ENCODE data around the gene DLL3.

DLL3 gene

DNA sequence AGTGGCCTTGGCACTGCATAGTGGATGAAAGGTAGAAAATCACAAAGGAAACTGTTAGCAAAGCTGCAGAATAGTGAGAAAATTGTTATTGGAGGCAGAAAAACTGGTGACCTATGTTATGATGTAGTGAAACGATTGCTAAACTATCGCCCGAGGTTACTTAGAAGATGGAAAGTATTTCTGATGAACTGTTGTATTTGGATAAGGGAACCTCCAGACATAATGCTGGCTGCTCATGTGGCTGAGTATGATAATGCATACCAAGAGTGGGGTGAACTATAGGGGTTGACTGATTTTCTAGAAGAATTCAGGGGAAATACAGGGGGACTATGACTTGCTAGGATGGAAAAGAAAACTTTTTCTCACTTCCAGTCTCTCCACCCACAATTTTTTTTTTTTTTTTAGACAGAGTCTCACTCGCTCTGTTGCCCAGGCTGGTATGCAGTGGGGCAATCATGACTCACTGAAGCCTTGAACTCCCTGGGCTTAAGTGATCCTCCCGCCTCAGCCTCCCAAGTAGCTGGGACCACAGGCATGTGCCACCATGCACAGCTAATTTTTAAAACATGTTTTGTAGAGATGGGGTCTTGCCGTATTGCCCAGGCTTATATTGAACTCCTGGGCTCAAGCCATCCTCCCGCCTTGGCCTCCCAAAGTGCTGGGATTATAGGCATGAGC lies 45.6 kb downstream of the DLL3 start:
- no peak for TF ChIP-seq CSDC2 (CRISPR knock-in tag; IDR thresholded peaks at IDR 0.05)
- no peak for TF ChIP-seq ISL1 (CRISPR knock-in tag; IDR thresholded peaks at IDR 0.05)
- no peak for TF ChIP-seq TCF4 (CRISPR knock-in tag; IDR thresholded peaks at IDR 0.05; ENCODE audit: borderline replicate concordance)
- TF ChIP-seq RARB (CRISPR knock-in tag; IDR thresholded peaks at IDR 0.05) = no peak
- no peak for TF ChIP-seq OSR1 (CRISPR knock-in tag; IDR thresholded peaks at IDR 0.05)
- no peak for TF ChIP-seq PPARA (CRISPR knock-in tag; IDR thresholded peaks at IDR 0.05; ENCODE audit: borderline replicate concordance)
- TF ChIP-seq, protein P1, sequence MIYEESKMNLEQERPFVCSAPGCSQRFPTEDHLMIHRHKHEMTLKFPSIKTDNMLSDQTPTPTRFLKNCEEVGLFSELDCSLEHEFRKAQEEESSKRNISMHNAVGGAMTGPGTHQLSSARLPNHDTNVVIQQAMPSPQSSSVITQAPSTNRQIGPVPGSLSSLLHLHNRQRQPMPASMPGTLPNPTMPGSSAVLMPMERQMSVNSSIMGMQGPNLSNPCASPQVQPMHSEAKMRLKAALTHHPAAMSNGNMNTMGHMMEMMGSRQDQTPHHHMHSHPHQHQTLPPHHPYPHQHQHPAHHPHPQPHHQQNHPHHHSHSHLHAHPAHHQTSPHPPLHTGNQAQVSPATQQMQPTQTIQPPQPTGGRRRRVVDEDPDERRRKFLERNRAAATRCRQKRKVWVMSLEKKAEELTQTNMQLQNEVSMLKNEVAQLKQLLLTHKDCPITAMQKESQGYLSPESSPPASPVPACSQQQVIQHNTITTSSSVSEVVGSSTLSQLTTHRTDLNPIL (CRISPR knock-in tag; IDR thresholded peaks at IDR 0.05; ENCODE audit: low read depth) = no peak
- no peak for TF ChIP-seq GLIS3 (CRISPR knock-in tag; IDR thresholded peaks at IDR 0.05)
- no peak for TF ChIP-seq BACH2 (CRISPR knock-in tag; IDR thresholded peaks at IDR 0.05; ENCODE audit: borderline replicate concordance)
- no peak for TF ChIP-seq ZNF565 (CRISPR knock-in tag; conservative IDR thresholded peaks at IDR 0.05; ENCODE audit: low read depth)
- TF ChIP-seq, protein P2, sequence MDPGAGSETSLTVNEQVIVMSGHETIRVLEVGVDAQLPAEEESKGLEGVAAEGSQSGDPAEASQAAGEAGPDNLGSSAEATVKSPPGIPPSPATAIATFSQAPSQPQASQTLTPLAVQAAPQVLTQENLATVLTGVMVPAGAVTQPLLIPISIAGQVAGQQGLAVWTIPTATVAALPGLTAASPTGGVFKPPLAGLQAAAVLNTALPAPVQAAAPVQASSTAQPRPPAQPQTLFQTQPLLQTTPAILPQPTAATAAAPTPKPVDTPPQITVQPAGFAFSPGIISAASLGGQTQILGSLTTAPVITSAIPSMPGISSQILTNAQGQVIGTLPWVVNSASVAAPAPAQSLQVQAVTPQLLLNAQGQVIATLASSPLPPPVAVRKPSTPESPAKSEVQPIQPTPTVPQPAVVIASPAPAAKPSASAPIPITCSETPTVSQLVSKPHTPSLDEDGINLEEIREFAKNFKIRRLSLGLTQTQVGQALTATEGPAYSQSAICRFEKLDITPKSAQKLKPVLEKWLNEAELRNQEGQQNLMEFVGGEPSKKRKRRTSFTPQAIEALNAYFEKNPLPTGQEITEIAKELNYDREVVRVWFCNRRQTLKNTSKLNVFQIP (CRISPR knock-in tag; IDR thresholded peaks at IDR 0.05; ENCODE audit: borderline replicate concordance, low read depth) = no peak
- TF ChIP-seq, protein P3, sequence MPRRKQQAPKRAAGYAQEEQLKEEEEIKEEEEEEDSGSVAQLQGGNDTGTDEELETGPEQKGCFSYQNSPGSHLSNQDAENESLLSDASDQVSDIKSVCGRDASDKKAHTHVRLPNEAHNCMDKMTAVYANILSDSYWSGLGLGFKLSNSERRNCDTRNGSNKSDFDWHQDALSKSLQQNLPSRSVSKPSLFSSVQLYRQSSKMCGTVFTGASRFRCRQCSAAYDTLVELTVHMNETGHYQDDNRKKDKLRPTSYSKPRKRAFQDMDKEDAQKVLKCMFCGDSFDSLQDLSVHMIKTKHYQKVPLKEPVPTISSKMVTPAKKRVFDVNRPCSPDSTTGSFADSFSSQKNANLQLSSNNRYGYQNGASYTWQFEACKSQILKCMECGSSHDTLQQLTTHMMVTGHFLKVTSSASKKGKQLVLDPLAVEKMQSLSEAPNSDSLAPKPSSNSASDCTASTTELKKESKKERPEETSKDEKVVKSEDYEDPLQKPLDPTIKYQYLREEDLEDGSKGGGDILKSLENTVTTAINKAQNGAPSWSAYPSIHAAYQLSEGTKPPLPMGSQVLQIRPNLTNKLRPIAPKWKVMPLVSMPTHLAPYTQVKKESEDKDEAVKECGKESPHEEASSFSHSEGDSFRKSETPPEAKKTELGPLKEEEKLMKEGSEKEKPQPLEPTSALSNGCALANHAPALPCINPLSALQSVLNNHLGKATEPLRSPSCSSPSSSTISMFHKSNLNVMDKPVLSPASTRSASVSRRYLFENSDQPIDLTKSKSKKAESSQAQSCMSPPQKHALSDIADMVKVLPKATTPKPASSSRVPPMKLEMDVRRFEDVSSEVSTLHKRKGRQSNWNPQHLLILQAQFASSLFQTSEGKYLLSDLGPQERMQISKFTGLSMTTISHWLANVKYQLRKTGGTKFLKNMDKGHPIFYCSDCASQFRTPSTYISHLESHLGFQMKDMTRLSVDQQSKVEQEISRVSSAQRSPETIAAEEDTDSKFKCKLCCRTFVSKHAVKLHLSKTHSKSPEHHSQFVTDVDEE (CRISPR knock-in tag; IDR thresholded peaks at IDR 0.05) = no peak
- TF ChIP-seq SNAI2 (CRISPR knock-in tag; IDR thresholded peaks at IDR 0.05) = no peak
- TF ChIP-seq, protein P4, sequence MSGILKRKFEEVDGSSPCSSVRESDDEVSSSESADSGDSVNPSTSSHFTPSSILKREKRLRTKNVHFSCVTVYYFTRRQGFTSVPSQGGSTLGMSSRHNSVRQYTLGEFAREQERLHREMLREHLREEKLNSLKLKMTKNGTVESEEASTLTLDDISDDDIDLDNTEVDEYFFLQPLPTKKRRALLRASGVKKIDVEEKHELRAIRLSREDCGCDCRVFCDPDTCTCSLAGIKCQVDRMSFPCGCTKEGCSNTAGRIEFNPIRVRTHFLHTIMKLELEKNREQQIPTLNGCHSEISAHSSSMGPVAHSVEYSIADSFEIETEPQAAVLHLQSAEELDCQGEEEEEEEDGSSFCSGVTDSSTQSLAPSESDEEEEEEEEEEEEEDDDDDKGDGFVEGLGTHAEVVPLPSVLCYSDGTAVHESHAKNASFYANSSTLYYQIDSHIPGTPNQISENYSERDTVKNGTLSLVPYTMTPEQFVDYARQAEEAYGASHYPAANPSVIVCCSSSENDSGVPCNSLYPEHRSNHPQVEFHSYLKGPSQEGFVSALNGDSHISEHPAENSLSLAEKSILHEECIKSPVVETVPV (CRISPR knock-in tag; IDR thresholded peaks at IDR 0.05) = no peak
- TF ChIP-seq ZNF8 (CRISPR knock-in tag; IDR thresholded peaks at IDR 0.05) = no peak
- ATAC-seq = no peak

DNA sequence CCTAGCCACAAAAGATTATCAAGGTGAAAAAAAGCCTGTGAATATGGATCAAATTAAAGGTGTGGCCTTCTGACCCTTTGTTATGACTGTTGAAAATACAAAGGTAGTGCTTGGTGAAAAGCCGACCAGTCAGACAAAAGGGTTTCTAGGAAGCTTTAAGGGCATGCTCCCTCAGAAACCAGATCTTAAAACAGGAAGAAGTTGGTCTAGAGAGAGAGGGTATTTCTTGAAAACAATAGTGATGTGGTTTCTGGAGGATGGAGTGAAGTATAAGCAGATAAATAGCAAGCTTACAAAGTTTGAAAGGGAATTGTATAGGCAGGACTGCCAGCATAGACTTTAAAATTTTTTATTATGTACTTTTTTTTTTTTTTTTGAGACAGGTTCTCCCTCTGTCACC lies 46.2 kb downstream of the DLL3 start:
- ATAC-seq = no peak
- TF ChIP-seq, protein P3 (CRISPR knock-in tag; IDR thresholded peaks at IDR 0.05) = no peak
- TF ChIP-seq ZFP30 (CRISPR knock-in tag; IDR thresholded peaks at IDR 0.05) = no peak

DNA sequence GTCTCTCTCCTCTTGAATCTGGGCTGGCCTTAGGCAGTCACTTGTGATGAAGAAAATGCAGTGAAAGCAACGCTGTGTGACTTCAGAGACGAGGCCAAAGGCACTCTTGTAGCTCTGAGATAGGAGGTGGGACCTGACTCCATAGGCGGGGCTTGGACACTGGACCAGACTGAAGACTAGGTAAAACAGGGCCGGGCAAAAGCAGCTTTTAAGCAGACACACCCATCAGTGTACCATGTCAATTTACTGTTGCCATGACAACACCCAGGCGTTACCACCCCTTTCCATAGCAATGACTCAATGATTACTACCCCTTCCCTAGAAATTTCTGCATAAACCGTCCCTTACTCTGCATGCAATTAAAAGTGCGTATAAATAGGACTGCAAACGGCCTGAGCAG lies 47.9 kb downstream of the DLL3 start:
- ATAC-seq = no peak

More for the DNA sequence above, 47.9 kb downstream of the DLL3 start:
- TF ChIP-seq TCF4 (CRISPR knock-in tag; IDR thresholded peaks at IDR 0.05; ENCODE audit: borderline replicate concordance) = no peak
- no peak for TF ChIP-seq ZC3H10 (CRISPR knock-in tag; IDR thresholded peaks at IDR 0.05)
- TF ChIP-seq ISL1 (CRISPR knock-in tag; IDR thresholded peaks at IDR 0.05) = no peak
- TF ChIP-seq TOX (CRISPR knock-in tag; IDR thresholded peaks at IDR 0.05; ENCODE audit: borderline replicate concordance) = no peak
- TF ChIP-seq ZNF70 (CRISPR knock-in tag; IDR thresholded peaks at IDR 0.05) = no peak
- no peak for TF ChIP-seq ARNTL (CRISPR knock-in tag; IDR thresholded peaks at IDR 0.05; ENCODE audit: borderline replicate concordance, low read depth)
- no peak for TF ChIP-seq RARB (CRISPR knock-in tag; IDR thresholded peaks at IDR 0.05)
- no peak for TF ChIP-seq PPARA (CRISPR knock-in tag; IDR thresholded peaks at IDR 0.05; ENCODE audit: borderline replicate concordance)
- TF ChIP-seq, protein P1 (CRISPR knock-in tag; IDR thresholded peaks at IDR 0.05; ENCODE audit: low read depth) = no peak
- TF ChIP-seq, protein P4 (CRISPR knock-in tag; IDR thresholded peaks at IDR 0.05) = no peak
- TF ChIP-seq, protein P5, sequence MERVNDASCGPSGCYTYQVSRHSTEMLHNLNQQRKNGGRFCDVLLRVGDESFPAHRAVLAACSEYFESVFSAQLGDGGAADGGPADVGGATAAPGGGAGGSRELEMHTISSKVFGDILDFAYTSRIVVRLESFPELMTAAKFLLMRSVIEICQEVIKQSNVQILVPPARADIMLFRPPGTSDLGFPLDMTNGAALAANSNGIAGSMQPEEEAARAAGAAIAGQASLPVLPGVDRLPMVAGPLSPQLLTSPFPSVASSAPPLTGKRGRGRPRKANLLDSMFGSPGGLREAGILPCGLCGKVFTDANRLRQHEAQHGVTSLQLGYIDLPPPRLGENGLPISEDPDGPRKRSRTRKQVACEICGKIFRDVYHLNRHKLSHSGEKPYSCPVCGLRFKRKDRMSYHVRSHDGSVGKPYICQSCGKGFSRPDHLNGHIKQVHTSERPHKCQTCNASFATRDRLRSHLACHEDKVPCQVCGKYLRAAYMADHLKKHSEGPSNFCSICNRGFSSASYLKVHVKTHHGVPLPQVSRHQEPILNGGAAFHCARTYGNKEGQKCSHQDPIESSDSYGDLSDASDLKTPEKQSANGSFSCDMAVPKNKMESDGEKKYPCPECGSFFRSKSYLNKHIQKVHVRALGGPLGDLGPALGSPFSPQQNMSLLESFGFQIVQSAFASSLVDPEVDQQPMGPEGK (CRISPR knock-in tag; IDR thresholded peaks at IDR 0.05; ENCODE audit: borderline replicate concordance) = no peak
- no peak for TF ChIP-seq ZNF8 (CRISPR knock-in tag; IDR thresholded peaks at IDR 0.05)
